ENCODE measurements around the gene GMPPB.

Gene GMPPB

GRCh38 chr3:49712631-49713317 is 11.0 kb downstream of the GMPPB start:
- Histone ChIP-seq H3K27me3 (ENCODE audit: insufficient read depth, poor library complexity, severe bottlenecking) (no peaks in the 10 kb centered on the region), H3K4me3 (replicated peaks; ENCODE audit: insufficient read depth, low read length) (no peak overlapping the region), H3K27ac (replicated peaks) (no peak overlapping the region)
- TF ChIP-seq POLR2AphosphoS5 (IDR thresholded peaks at IDR 0.05; ENCODE audit: low read depth) = no peak
- no peak for TF ChIP-seq REST (IDR thresholded peaks at IDR 0.05; ENCODE audit: insufficient replicate concordance, low read depth)
- no peak for TF ChIP-seq SPI1 (IDR thresholded peaks at IDR 0.05; ENCODE audit: borderline replicate concordance, low read depth)
- TF ChIP-seq, protein P1, sequence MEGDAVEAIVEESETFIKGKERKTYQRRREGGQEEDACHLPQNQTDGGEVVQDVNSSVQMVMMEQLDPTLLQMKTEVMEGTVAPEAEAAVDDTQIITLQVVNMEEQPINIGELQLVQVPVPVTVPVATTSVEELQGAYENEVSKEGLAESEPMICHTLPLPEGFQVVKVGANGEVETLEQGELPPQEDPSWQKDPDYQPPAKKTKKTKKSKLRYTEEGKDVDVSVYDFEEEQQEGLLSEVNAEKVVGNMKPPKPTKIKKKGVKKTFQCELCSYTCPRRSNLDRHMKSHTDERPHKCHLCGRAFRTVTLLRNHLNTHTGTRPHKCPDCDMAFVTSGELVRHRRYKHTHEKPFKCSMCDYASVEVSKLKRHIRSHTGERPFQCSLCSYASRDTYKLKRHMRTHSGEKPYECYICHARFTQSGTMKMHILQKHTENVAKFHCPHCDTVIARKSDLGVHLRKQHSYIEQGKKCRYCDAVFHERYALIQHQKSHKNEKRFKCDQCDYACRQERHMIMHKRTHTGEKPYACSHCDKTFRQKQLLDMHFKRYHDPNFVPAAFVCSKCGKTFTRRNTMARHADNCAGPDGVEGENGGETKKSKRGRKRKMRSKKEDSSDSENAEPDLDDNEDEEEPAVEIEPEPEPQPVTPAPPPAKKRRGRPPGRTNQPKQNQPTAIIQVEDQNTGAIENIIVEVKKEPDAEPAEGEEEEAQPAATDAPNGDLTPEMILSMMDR (IDR thresholded peaks at IDR 0.05; ENCODE audit: insufficient read depth, low read length) = no peak
- TF ChIP-seq GABPA (IDR thresholded peaks at IDR 0.05; ENCODE audit: low read depth) = no peak
- no peak for DNase-seq (ENCODE audit: low read depth in 1 of 2, low spot score in 1 of 2)

DNA sequence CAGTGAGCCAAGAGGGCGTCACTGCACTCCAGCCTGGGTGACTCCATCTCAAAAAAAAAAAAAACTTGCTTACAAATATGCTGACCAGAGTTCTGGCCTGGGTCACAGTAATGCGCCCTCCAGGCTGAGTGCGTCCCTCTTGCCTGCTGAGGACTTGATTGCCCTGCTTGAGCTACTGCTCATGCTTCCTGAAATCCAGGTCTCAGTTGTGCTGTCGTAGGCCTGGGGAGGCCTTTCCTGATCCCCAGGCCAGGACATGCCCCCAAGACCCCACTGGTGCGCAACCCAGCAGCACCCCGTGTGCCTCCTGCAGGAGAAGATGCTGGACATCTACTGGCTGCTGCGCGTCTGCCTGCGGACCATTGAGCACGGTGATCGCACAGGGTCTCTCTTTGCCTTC is 11.6 kb downstream of the GMPPB start:
- DNase-seq (ENCODE audit: low read depth in 1 of 2, low spot score in 1 of 2) = no peak
- no peak overlapping the region for H3K27ac ChIP-seq (replicated peaks)
- TF ChIP-seq SPI1 (IDR thresholded peaks at IDR 0.05; ENCODE audit: borderline replicate concordance, low read depth) (no peak), POLR2AphosphoS5 (IDR thresholded peaks at IDR 0.05; ENCODE audit: low read depth) (no peak), GABPA (IDR thresholded peaks at IDR 0.05; ENCODE audit: low read depth) (no peak)
- TF ChIP-seq, protein P1 (IDR thresholded peaks at IDR 0.05; ENCODE audit: insufficient read depth, low read length) = no peak
- no peak overlapping the region for H3K4me3 ChIP-seq (replicated peaks; ENCODE audit: insufficient read depth, low read length)
- H3K27me3 ChIP-seq (ENCODE audit: insufficient read depth, poor library complexity, severe bottlenecking) = no peaks in the 10 kb centered on the region

GRCh38 chr3:49711489-49711888 is 12.3 kb downstream of the GMPPB start:
- Histone ChIP-seq H3K27me3 (ENCODE audit: insufficient read depth, poor library complexity, severe bottlenecking) (no peaks in the 10 kb centered on the region), H3K27ac (replicated peaks) (no peak overlapping the region), H3K4me3 (replicated peaks; ENCODE audit: insufficient read depth, low read length) (no peak overlapping the region)
- TF ChIP-seq SPI1 (IDR thresholded peaks at IDR 0.05; ENCODE audit: borderline replicate concordance, low read depth) (no peak), GABPA (IDR thresholded peaks at IDR 0.05; ENCODE audit: low read depth) (no peak), REST (IDR thresholded peaks at IDR 0.05; ENCODE audit: insufficient replicate concordance, low read depth) (no peak), POLR2AphosphoS5 (IDR thresholded peaks at IDR 0.05; ENCODE audit: low read depth) (no peak)
- TF ChIP-seq, protein P1 (IDR thresholded peaks at IDR 0.05; ENCODE audit: insufficient read depth, low read length) = no peak
- no peak for DNase-seq (ENCODE audit: low read depth in 1 of 2, low spot score in 1 of 2)

DNA sequence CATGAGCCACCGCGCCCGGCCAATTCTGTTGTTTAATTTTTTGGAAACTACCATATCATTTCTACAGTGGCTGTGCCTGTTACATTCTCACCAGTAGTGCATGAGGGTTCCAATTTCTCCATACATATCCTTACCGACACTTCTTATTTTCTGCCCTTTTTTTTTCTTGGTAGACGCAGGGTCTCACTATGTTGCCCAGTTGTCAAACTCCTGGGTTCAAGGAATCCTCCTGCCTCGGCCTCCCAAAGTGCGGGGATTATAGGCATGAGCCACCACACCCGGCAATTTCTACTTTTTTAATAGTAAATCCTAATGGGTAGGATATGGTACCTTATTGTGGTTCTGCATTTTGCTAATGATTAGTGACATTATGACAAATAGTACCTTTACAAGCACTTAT is 13.9 kb downstream of the GMPPB start:
- Histone ChIP-seq H3K27ac (replicated peaks) (no peak overlapping the region), H3K4me3 (replicated peaks; ENCODE audit: insufficient read depth, low read length) (no peak overlapping the region), H3K27me3 (ENCODE audit: insufficient read depth, poor library complexity, severe bottlenecking) (no peaks in the 10 kb centered on the region)
- DNase-seq (ENCODE audit: low read depth in 1 of 2, low spot score in 1 of 2) = no peak
- TF ChIP-seq REST (IDR thresholded peaks at IDR 0.05; ENCODE audit: insufficient replicate concordance, low read depth) (no peak), GABPA (IDR thresholded peaks at IDR 0.05; ENCODE audit: low read depth) (no peak), POLR2AphosphoS5 (IDR thresholded peaks at IDR 0.05; ENCODE audit: low read depth) (no peak), SPI1 (IDR thresholded peaks at IDR 0.05; ENCODE audit: borderline replicate concordance, low read depth) (no peak)
- TF ChIP-seq, protein P1 (IDR thresholded peaks at IDR 0.05; ENCODE audit: insufficient read depth, low read length) = no peak
